H9 (cell line): ENCODE data around the gene KCNIP3. TPM values are rescaled to one million over a fixed set of nuclear protein-coding genes. Genes with fewer than 3 reads are reported as not detected.

Experiments
- DNase-seq: peaks from one replicate; pipeline ENCODE4 v3.0.0-alpha.2; 2017
- H2AFZ ChIP-seq: one replicate; pipeline ENCODE4 v1.6.1; 2013; ENCODE audit warnings: mild to moderate bottlenecking, low read length, control low read depth, moderate library complexity
- H2AK5ac ChIP-seq: 2 replicates; pipeline ENCODE4 v1.6.1; 2013; ENCODE audit warnings: low read length, control low read depth, mixed read lengths; ENCODE audit not compliant: insufficient read length
- H2BK120ac ChIP-seq: one replicate; pipeline ENCODE4 v1.6.1; 2013; ENCODE audit warnings: low read depth, mild to moderate bottlenecking, low read length, control low read depth, inconsistent platforms; ENCODE audit not compliant: poor library complexity, severe bottlenecking
- H2BK12ac ChIP-seq: 2 replicates; pipeline ENCODE4 v1.6.1; 2013; ENCODE audit warnings: low read length, control low read depth, mixed read lengths, low read depth; ENCODE audit not compliant: insufficient read length
- H2BK15ac ChIP-seq: 2 replicates; pipeline ENCODE4 v1.6.1; 2013; ENCODE audit warnings: low read depth, low read length, control low read depth
- H2BK20ac ChIP-seq: one replicate; pipeline ENCODE4 v1.6.1; 2013; ENCODE audit warnings: low read depth, mild to moderate bottlenecking, low read length, control low read depth, inconsistent platforms; ENCODE audit not compliant: poor library complexity, severe bottlenecking
- H2BK5ac ChIP-seq: 2 replicates; pipeline ENCODE4 v1.6.1; 2013; ENCODE audit warnings: low read length, control low read depth, mixed read lengths; ENCODE audit not compliant: insufficient read length
- H3K14ac ChIP-seq: 2 replicates; pipeline ENCODE4 v1.6.1; 2013; ENCODE audit warnings: low read length, control low read depth; ENCODE audit not compliant: insufficient read depth
- H3K18ac ChIP-seq: 2 replicates; pipeline ENCODE4 v1.6.1; 2013; ENCODE audit warnings: low read depth, mild to moderate bottlenecking, mixed read lengths, low read length, control low read depth; ENCODE audit not compliant: insufficient read length
- H3K23ac ChIP-seq: 2 replicates; pipeline ENCODE4 v1.6.1; 2013; ENCODE audit warnings: low read length, control low read depth, mixed read lengths, low read depth; ENCODE audit not compliant: insufficient read length
- H3K23me2 ChIP-seq: 2 replicates; pipeline ENCODE4 v1.6.1; 2013; ENCODE audit warnings: low read depth, mild to moderate bottlenecking, mixed read lengths, low read length, control low read depth; ENCODE audit not compliant: insufficient read length, poor library complexity, severe bottlenecking
- H3K27ac ChIP-seq: 2 replicates; pipeline ENCODE4 v1.5.1; 2013; ENCODE audit warnings: low read length, control low read depth, mixed read lengths, low read depth; ENCODE audit not compliant: insufficient read length
- H3K27me3 ChIP-seq: 2 replicates; pipeline ENCODE4 v1.6.1; 2013; ENCODE audit warnings: low read length, control low read depth, inconsistent platforms; ENCODE audit not compliant: insufficient read depth
- H3K4ac ChIP-seq: 2 replicates; pipeline ENCODE4 v1.6.1; 2013; ENCODE audit warnings: low read depth, mild to moderate bottlenecking, control low read depth, inconsistent platforms, low read length, moderate library complexity
- H3K4me1 ChIP-seq: 2 replicates; pipeline ENCODE4 v1.6.1; 2013; ENCODE audit warnings: low read length, control low read depth, inconsistent platforms; ENCODE audit not compliant: insufficient read depth
- H3K4me2 ChIP-seq: 2 replicates; pipeline ENCODE4 v1.6.1; 2013; ENCODE audit warnings: low read length, control low read depth, mixed read lengths; ENCODE audit not compliant: insufficient read length, insufficient read depth
- H3K56ac ChIP-seq: 2 replicates; pipeline ENCODE4 v1.6.1; 2013; ENCODE audit warnings: low read depth, mild to moderate bottlenecking, mixed read lengths, low read length, control low read depth; ENCODE audit not compliant: insufficient read length
- H3K79me1 ChIP-seq: 2 replicates; pipeline ENCODE4 v1.6.1; 2013; ENCODE audit warnings: low read depth, mild to moderate bottlenecking, moderate library complexity, low read length, control low read depth, inconsistent platforms; ENCODE audit not compliant: insufficient read depth, poor library complexity, severe bottlenecking
- H3K79me2 ChIP-seq: 2 replicates; pipeline ENCODE4 v1.6.1; 2013; ENCODE audit warnings: low read length, control low read depth, inconsistent platforms; ENCODE audit not compliant: insufficient read depth
- H3K9ac ChIP-seq: 2 replicates; pipeline ENCODE4 v1.6.1; 2013; ENCODE audit warnings: low read length, control low read depth, mixed read lengths; ENCODE audit not compliant: insufficient read length; ENCODE audit errors: extremely low read depth
- H3K9me3 ChIP-seq: one replicate; pipeline ENCODE4 v1.6.1; 2013; ENCODE audit warnings: low read depth, low read length, inconsistent platforms; ENCODE audit not compliant: control insufficient read depth
- H3T11ph ChIP-seq: one replicate; pipeline ENCODE4 v1.6.1; 2013; ENCODE audit warnings: mild to moderate bottlenecking, low read length, control low read depth, inconsistent platforms
- H4K20me1 ChIP-seq: one replicate; pipeline ENCODE4 v1.6.1; 2013; ENCODE audit not compliant: control insufficient read depth, insufficient read length, insufficient read depth
- H4K5ac ChIP-seq: 2 replicates; pipeline ENCODE4 v1.6.1; 2013; ENCODE audit warnings: low read depth, mild to moderate bottlenecking, mixed read lengths, low read length, control low read depth; ENCODE audit not compliant: insufficient read length
- H4K8ac ChIP-seq: replicated peaks from 2 replicates; pipeline ENCODE4 v1.6.1; 2013; ENCODE audit warnings: low read length, control low read depth, mixed read lengths, low read depth; ENCODE audit not compliant: insufficient read length
- H4K91ac ChIP-seq: 2 replicates; pipeline ENCODE4 v1.6.1; 2013; ENCODE audit warnings: low read depth, mild to moderate bottlenecking, moderate library complexity, mixed read lengths, low read length, control low read depth; ENCODE audit not compliant: insufficient read length
- H3K27ac Mint-ChIP-seq, 3 experiments: 2 replicates in 2 of 3; 3 replicates in 1 of 3; pipeline ENCODE4 v1.8.0; 2020 to 2021; ENCODE audit warnings: mixed read lengths in 3 of 3, mild to moderate bottlenecking in 1 of 3, moderate library complexity in 1 of 3
- H3K27me3 Mint-ChIP-seq: 2 replicates; pipeline ENCODE4 v1.8.0; 2021; ENCODE audit warnings: low read depth, mild to moderate bottlenecking, moderate library complexity, mixed read lengths
- H3K36me3 Mint-ChIP-seq, 3 experiments: 2 replicates in 2 of 3; 3 replicates in 1 of 3; pipeline ENCODE4 v1.8.0; 2020 to 2021; ENCODE audit warnings: low read depth in 3 of 3, mixed read lengths in 3 of 3; ENCODE audit not compliant: insufficient read depth in 1 of 3
- H3K4me1 Mint-ChIP-seq, 2 experiments: 2 replicates each; pipeline ENCODE4 v1.8.0; 2020; ENCODE audit warnings: mixed read lengths in 2 of 2
- H3K4me3 Mint-ChIP-seq, 2 experiments: 2 replicates in 1 of 2; 3 replicates in 1 of 2; pipeline ENCODE4 v1.8.0; 2020 to 2021; ENCODE audit warnings: mild to moderate bottlenecking in 2 of 2, mixed read lengths in 2 of 2, moderate library complexity in 1 of 2
- H3K9me3 Mint-ChIP-seq, 2 experiments: 2 replicates in 1 of 2; 3 replicates in 1 of 2; pipeline ENCODE4 v1.8.0; 2020; ENCODE audit warnings: mild to moderate bottlenecking in 2 of 2, mixed read lengths in 2 of 2, moderate library complexity in 1 of 2
- CTCF ChIP-seq: fragments of 200-600 bp; sonication (generic); conservative IDR thresholded peaks from 3 replicates; pipeline ENCODE4 v1.8.0; 2021; ENCODE audit warnings: antibody characterized with exemption, mild to moderate bottlenecking
- WGBS: extraction: QIAGEN DNeasy Blood & Tissue Kit; methylation state at CpG from one replicate; pipeline ENCODE4 v1.1.7; 2013; ENCODE audit warnings: missing lambda C conversion rate, low lambda C conversion rate, mixed read lengths; ENCODE audit not compliant: insufficient read length; ENCODE audit errors: extremely low coverage; 5-methylcytosine and 5-hydroxymethylcytosine counted together
- total RNA-seq: library from RNA; stranded (reverse); gene quantifications from 2 replicates; pipeline ENCODE4 v1.2.1, GENCODE V29; 2021

Gene KCNIP3
- total RNA-seq, 1 experiment from 2014 or later, result 1.5 TPM

GRCh38 chr2:95318431-95319220, 21.5 kb downstream of the KCNIP3 start:
- no peaks in the 10 kb centered on the region for H3K4me1 ChIP-seq
- H3K4ac ChIP-seq, result no peak overlapping the region
- DNase-seq, result no peak
- H3K27me3 ChIP-seq, result no peaks in the 10 kb centered on the region
- H3K14ac ChIP-seq, result no peak overlapping the region; the same call in 1 of the 2 replicates
- TF ChIP-seq CTCF, result no peak
- H3K27ac ChIP-seq, result no peak overlapping the region
- peaks cover 2% of the 10 kb centered on the region for H3K27me3 Mint-ChIP-seq
- H3K4me3 Mint-ChIP-seq, result no peak overlapping the region
- peaks cover 11 to 15% of the 10 kb centered on the region in 2 experiments for H3K4me1 Mint-ChIP-seq
- H3K4me2 ChIP-seq, result no peak overlapping the region
- H4K8ac ChIP-seq, result no peak overlapping the region
- no peaks in the 10 kb centered on the region for H3K23me2 ChIP-seq
- H3K9me3 Mint-ChIP-seq, result peaks cover 0 to 2% of the 10 kb centered on the region in 2 experiments; a peak in 1 of 5 replicates
- H4K20me1 ChIP-seq, result no peaks in the 10 kb centered on the region
- no peaks in the 10 kb centered on the region for H3K9me3 ChIP-seq
- H3K36me3 Mint-ChIP-seq, result no peaks in the 10 kb centered on the region; a peak in 1 of 7 replicates
- H2BK15ac ChIP-seq, result no peak overlapping the region
- H3K79me1 ChIP-seq, result no peaks in the 10 kb centered on the region
- no peak overlapping the region for H3K56ac ChIP-seq
- WGBS, result no CpG with 5 or more reads among the region's 13 CpGs
- H2BK120ac ChIP-seq, result no peak overlapping the region
- no peak overlapping the region for H2BK12ac ChIP-seq
- H3K23ac ChIP-seq, result no peak overlapping the region
- no peak overlapping the region for H2AK5ac ChIP-seq
- H2BK5ac ChIP-seq, result no peak overlapping the region
- no peak overlapping the region for H2AFZ ChIP-seq
- H3K79me2 ChIP-seq, result no peaks in the 10 kb centered on the region
- H3T11ph ChIP-seq, result no peak overlapping the region
- no peak overlapping the region; a peak in 1 of 7 replicates for H3K27ac Mint-ChIP-seq
- no peak overlapping the region for H3K9ac ChIP-seq
- H4K5ac ChIP-seq, result no peak overlapping the region
- no peak overlapping the region for H4K91ac ChIP-seq
- H3K18ac ChIP-seq, result no peak overlapping the region
- no peak overlapping the region for H2BK20ac ChIP-seq
